A549 (cell line): ENCODE results near the gene C10orf62. TPM values are rescaled to one million over a fixed set of nuclear protein-coding genes. Genes with fewer than 3 reads are reported as not detected.

Experiments
- ATAC-seq, 2 experiments: fragments of 200-7000 bp in 1 of 2; fragments of >200 bp in 1 of 2; cut with Nextera tagmentation in 1 of 2; cut with Tn5 transposase in 1 of 2; 3 replicates each; pipeline versions ENCODE4 v1.8.0 to v1.9.1; 2018 to 2020; ENCODE audit warnings: mild to moderate bottlenecking in 1 of 2, moderate library complexity in 1 of 2
- CTCF ChIA-PET: fragments of 300-600 bp; sonication (Branson Sonifier 250); formaldehyde crosslinking; extraction: SDS; loops from one replicate; lab custom pipeline; 2021; ENCODE audit warnings: antibody characterized with exemption, inconsistent platforms; lab: Yijun Ruan, JAX
- POLR2A ChIA-PET: fragments of 350-600 bp; formaldehyde crosslinking; extraction: SDS; loops from one replicate; lab custom pipeline; 2021; ENCODE audit warnings: antibody characterized with exemption, inconsistent platforms; lab: Yijun Ruan, JAX
- DNase-seq, 2 experiments: peaks; one replicate each; pipeline versions ENCODE4 v3.0.0 to v3.0.0-alpha.2; 2011 to 2016; ENCODE audit warnings: low read depth in 1 of 2, low spot score in 1 of 2
- FAIRE-seq: peaks from 2 replicates; lab custom pipeline; 2011; peaks lifted over from hg19 to GRCh38; lab: Jason Lieb, UNC
- H3K27ac ChIP-seq, 2 experiments: fragments of >200 bp; sonication (Bioruptor Twin); formaldehyde crosslinking; 3 replicates each; pipeline ENCODE4 v1.5.1; 2016 to 2017
- H3K4me1 ChIP-seq: fragments of >200 bp; sonication (Bioruptor Twin); formaldehyde crosslinking; 3 replicates; pipeline ENCODE4 v1.6.1; 2016
- H3K4me2 ChIP-seq: fragments of >200 bp; sonication (Bioruptor Twin); formaldehyde crosslinking; 3 replicates; pipeline ENCODE4 v1.6.1; 2016
- H3K4me3 ChIP-seq: fragments of >200 bp; sonication (Bioruptor Twin); formaldehyde crosslinking; 3 replicates; pipeline ENCODE4 v1.5.1; 2016
- H3K9me3 ChIP-seq: fragments of >200 bp; sonication (Bioruptor Twin); formaldehyde crosslinking; 3 replicates; pipeline ENCODE4 v1.6.1; 2016
- CBX8 ChIP-seq: fragments of 200-600 bp; sonication (generic); IDR thresholded peaks from 2 replicates; pipeline ENCODE4 v1.6.1; 2016
- EHMT2 ChIP-seq: fragments of 200-600 bp; sonication (generic); IDR thresholded peaks from 2 replicates; pipeline ENCODE4 v1.6.1; 2016; ENCODE audit warnings: antibody characterized with exemption, low read depth, mild to moderate bottlenecking, moderate library complexity
- FOSB ChIP-seq: fragments of 250-450 bp; sonication (Bioruptor Pico); IDR thresholded peaks from 2 replicates; pipeline ENCODE4 v1.5.0; 2020; ENCODE audit warnings: mild to moderate bottlenecking, moderate library complexity
- FOSL2 ChIP-seq, 2 experiments: fragments of 450-650 bp in 1 of 2; fragments of >200 bp in 1 of 2; sonication (Bioruptor Twin) in 1 of 2; formaldehyde crosslinking; IDR thresholded peaks; 2 replicates each; pipeline versions ENCODE4 v1.5.0 to v1.6.1; 2016 to 2020; ENCODE audit warnings: mild to moderate bottlenecking in 1 of 2, moderate library complexity in 1 of 2
- FOXS1 ChIP-seq: fragments of 250-450 bp; sonication (Bioruptor Pico); IDR thresholded peaks from 2 replicates; pipeline ENCODE4 v1.5.0; 2020; ENCODE audit warnings: mild to moderate bottlenecking, moderate library complexity
- HDAC2 ChIP-seq: fragments of 200-600 bp; sonication (generic); IDR thresholded peaks from 2 replicates; pipeline ENCODE4 v1.6.1; 2016
- HOXA7 ChIP-seq: fragments of 250-450 bp; sonication (Bioruptor Pico); IDR thresholded peaks from 2 replicates; pipeline ENCODE4 v1.5.0; 2020; ENCODE audit warnings: mild to moderate bottlenecking, moderate library complexity
- JUN ChIP-seq, 2 experiments: fragments of >200 bp; sonication (Bioruptor Twin); formaldehyde crosslinking; IDR thresholded peaks; 2 replicates in 1 of 2; 3 replicates in 1 of 2; pipeline ENCODE4 v1.6.1; 2016 to 2017
- JUNB ChIP-seq: fragments of >200 bp; sonication (Bioruptor Twin); formaldehyde crosslinking; IDR thresholded peaks from 2 replicates; pipeline ENCODE4 v1.6.1; 2016
- KDM1A ChIP-seq: fragments of 200-600 bp; sonication (generic); IDR thresholded peaks from 2 replicates; pipeline ENCODE4 v1.6.1; 2016; ENCODE audit warnings: low read depth, mild to moderate bottlenecking
- KDM5A ChIP-seq: fragments of 200-600 bp; sonication (generic); IDR thresholded peaks from 2 replicates; pipeline ENCODE4 v1.6.1; 2016; ENCODE audit warnings: antibody characterized with exemption, mild to moderate bottlenecking
- NFE2L2 ChIP-seq: fragments of 150-350 bp; conservative IDR thresholded peaks from 2 replicates; pipeline ENCODE4 v1.6.1; 2014; ENCODE audit warnings: low read length
- NR3C1 ChIP-seq: fragments of >200 bp; sonication (Bioruptor Twin); formaldehyde crosslinking; IDR thresholded peaks from 3 replicates; pipeline ENCODE4 v1.6.1; 2017
- RARB ChIP-seq: fragments of 250-450 bp; sonication (Bioruptor Pico); IDR thresholded peaks from 2 replicates; pipeline ENCODE4 v1.8.0; 2021; ENCODE audit warnings: mild to moderate bottlenecking, moderate library complexity
- RFX5 ChIP-seq: fragments of 450-650 bp; IDR thresholded peaks from 2 replicates; pipeline ENCODE4 v1.7.1; 2014; ENCODE audit warnings: antibody characterized with exemption, mild to moderate bottlenecking, moderate library complexity
- RNF2 ChIP-seq: fragments of 200-600 bp; sonication (generic); IDR thresholded peaks from 2 replicates; pipeline ENCODE4 v1.6.1; 2016; ENCODE audit warnings: low read depth, mild to moderate bottlenecking, antibody characterized with exemption, moderate library complexity, borderline replicate concordance
- SMC3 ChIP-seq: fragments of >200 bp; sonication (Bioruptor Twin); formaldehyde crosslinking; IDR thresholded peaks from 3 replicates; pipeline ENCODE4 v1.6.1; 2018; ENCODE audit warnings: inconsistent platforms
- ZFP36 ChIP-seq: fragments of 450-650 bp; IDR thresholded peaks from 2 replicates; pipeline ENCODE4 v1.6.1; 2014; ENCODE audit warnings: borderline replicate concordance; ENCODE audit not compliant: partially characterized antibody
- ZNF302 ChIP-seq: fragments of 250-450 bp; sonication (Bioruptor Pico); IDR thresholded peaks from 2 replicates; pipeline ENCODE4 v1.9.0; 2021; ENCODE audit warnings: inconsistent platforms, mild to moderate bottlenecking, moderate library complexity
- ZSCAN20 ChIP-seq: fragments of 250-450 bp; sonication (Bioruptor Pico); IDR thresholded peaks from 2 replicates; pipeline ENCODE4 v1.8.0; 2022; ENCODE audit warnings: mild to moderate bottlenecking, moderate library complexity
- WGBS: methylation state at CpG from one replicate; pipeline ENCODE4 v1.1.6; 2017; ENCODE audit errors: missing lambda C conversion rate; 5-methylcytosine and 5-hydroxymethylcytosine counted together
- polyA plus RNA-seq, 4 experiments: library from polyadenylated mRNA; depleted of rRNA in 3 of 4; stranded (reverse); fragments of >200 nt; fragmentation: RNase III in 1 of 4; extraction: RNeasy Plus Mini Kit Qiagen cat#74134 plus additional on column Dnase treatment in 1 of 4; gene quantifications; 2 replicates in 3 of 4; 3 replicates in 1 of 4; pipeline ENCODE4 v1.2.3, GENCODE V29; 2011 to 2017
- TF ChIP-seq, protein P1 (sequence below): IDR thresholded peaks from 2 replicates; pipeline ENCODE4 v1.6.1; 2012; ENCODE audit warnings: low read depth, borderline replicate concordance
- TF ChIP-seq, protein P2 (sequence below): IDR thresholded peaks from 2 replicates; pipeline ENCODE4 v1.6.1; 2012
- TF ChIP-seq, protein P3 (sequence below): fragments of >200 bp; sonication (Bioruptor Twin); formaldehyde crosslinking; IDR thresholded peaks from 3 replicates; pipeline ENCODE4 v1.6.1; 2016
- TF ChIP-seq, protein P4 (sequence below): fragments of >200 bp; sonication (Bioruptor Twin); formaldehyde crosslinking; IDR thresholded peaks from 3 replicates; pipeline ENCODE4 v1.5.1; 2016

The C10orf62 gene
- polyA plus RNA-seq, 2 of the 4 experiments (the other 2 are of a cell fraction), result not detected

DNA sequence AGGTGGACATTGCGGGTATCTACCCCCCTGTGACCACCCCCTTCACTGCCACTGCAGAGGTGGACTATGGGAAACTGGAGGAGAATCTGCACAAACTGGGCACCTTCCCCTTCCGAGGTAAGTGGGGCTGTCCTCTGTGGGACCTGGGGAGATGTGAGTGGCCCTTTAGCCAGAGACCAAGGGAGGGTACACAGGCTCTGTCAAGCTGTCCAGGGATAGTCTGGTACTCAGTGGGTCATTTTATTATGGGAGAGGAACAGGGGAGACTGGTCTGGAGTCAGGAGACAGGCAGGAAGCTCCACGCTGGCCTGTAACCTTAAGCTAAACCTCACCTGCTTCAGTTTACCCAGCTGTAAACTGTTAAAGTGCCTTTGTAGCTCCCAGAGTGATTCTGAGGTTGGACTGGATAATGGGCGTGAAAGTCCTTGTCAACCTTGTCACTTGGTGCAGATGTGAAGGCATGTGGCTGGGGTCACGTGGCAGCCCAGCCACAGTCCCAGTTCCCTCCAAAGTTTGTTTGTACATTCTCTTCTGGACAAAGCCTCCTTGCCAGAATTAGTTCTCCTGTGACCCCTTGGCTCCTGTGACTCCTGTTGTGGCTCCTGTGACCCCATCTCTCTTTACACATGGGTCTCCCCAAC, 4.6 kb upstream of the C10orf62 start (continued):
- no peak for TF ChIP-seq JUNB
- no peak for TF ChIP-seq ZFP36
- TF ChIP-seq JUN (IDR thresholded peaks at IDR 0.05), result no peak
- TF ChIP-seq ZSCAN20, result no peak
- no peak for TF ChIP-seq HDAC2
- TF ChIP-seq RARB (CRISPR knock-in tag), result no peak
- no peak for TF ChIP-seq NFE2L2

DNA sequence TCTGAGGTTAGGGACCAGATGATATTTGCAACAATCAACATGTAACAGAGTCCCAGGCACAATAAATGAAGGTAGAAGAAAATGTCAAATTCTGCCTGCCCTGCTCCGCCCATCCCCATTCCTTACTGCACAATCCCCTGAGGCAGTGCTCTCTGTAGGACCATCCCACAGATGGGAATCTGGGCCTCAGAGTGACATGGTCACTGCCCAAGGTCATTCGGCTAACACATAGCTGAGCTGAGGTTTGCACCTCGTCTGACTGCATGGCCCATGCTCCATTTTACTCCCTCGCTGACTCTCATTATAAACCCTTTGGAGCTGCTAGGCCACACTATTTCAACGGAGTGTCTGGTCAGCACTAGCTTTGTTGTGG, 4.1 kb upstream of the C10orf62 start:
- TF ChIP-seq CBX8 (no peak), FOXS1 (CRISPR knock-in tag) (no peak), SMC3 (no peak), FOSB (CRISPR knock-in tag) (no peak), NR3C1 (no peak), KDM5A (no peak), KDM1A (no peak), RNF2 (no peak), EHMT2 (no peak), RFX5 (no peak), ZFP36 (no peak), HOXA7 (no peak), FOSL2 (IDR thresholded peaks at IDR 0.05) (no peak), FOSL2 (CRISPR knock-in tag; IDR thresholded peaks at IDR 0.05) (no peak), HDAC2 (no peak), JUN (IDR thresholded peaks at IDR 0.05) (no peak), ZNF302 (CRISPR knock-in tag) (no peak)
- TF ChIP-seq, protein P1, sequence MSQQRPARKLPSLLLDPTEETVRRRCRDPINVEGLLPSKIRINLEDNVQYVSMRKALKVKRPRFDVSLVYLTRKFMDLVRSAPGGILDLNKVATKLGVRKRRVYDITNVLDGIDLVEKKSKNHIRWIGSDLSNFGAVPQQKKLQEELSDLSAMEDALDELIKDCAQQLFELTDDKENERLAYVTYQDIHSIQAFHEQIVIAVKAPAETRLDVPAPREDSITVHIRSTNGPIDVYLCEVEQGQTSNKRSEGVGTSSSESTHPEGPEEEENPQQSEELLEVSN, result no peak
- TF ChIP-seq, protein P2, sequence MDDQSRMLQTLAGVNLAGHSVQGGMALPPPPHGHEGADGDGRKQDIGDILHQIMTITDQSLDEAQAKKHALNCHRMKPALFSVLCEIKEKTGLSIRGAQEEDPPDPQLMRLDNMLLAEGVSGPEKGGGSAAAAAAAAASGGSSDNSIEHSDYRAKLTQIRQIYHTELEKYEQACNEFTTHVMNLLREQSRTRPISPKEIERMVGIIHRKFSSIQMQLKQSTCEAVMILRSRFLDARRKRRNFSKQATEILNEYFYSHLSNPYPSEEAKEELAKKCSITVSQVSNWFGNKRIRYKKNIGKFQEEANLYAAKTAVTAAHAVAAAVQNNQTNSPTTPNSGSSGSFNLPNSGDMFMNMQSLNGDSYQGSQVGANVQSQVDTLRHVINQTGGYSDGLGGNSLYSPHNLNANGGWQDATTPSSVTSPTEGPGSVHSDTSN, result no peak
- TF ChIP-seq, protein P3, sequence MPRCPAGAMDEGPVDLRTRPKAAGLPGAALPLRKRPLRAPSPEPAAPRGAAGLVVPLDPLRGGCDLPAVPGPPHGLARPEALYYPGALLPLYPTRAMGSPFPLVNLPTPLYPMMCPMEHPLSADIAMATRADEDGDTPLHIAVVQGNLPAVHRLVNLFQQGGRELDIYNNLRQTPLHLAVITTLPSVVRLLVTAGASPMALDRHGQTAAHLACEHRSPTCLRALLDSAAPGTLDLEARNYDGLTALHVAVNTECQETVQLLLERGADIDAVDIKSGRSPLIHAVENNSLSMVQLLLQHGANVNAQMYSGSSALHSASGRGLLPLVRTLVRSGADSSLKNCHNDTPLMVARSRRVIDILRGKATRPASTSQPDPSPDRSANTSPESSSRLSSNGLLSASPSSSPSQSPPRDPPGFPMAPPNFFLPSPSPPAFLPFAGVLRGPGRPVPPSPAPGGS, result no peak
- TF ChIP-seq, protein P4, sequence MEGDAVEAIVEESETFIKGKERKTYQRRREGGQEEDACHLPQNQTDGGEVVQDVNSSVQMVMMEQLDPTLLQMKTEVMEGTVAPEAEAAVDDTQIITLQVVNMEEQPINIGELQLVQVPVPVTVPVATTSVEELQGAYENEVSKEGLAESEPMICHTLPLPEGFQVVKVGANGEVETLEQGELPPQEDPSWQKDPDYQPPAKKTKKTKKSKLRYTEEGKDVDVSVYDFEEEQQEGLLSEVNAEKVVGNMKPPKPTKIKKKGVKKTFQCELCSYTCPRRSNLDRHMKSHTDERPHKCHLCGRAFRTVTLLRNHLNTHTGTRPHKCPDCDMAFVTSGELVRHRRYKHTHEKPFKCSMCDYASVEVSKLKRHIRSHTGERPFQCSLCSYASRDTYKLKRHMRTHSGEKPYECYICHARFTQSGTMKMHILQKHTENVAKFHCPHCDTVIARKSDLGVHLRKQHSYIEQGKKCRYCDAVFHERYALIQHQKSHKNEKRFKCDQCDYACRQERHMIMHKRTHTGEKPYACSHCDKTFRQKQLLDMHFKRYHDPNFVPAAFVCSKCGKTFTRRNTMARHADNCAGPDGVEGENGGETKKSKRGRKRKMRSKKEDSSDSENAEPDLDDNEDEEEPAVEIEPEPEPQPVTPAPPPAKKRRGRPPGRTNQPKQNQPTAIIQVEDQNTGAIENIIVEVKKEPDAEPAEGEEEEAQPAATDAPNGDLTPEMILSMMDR, result no peak
- TF ChIP-seq, all 56 proteins: peak for 0
- no peak for DNase-seq
- CTCF ChIA-PET, result interaction anchor here (1.1 to 39.7 kb wide), 3 partner anchors 5 to 33 kb away, joined by 3 to 1048 read pairs (median 1048); partner anchors contain the start of genes ANKRD2, C10orf62 and HOGA1
- peak overlapping the region; percentile 75 to 80; a peak in 4 of 6 replicates for H3K27ac ChIP-seq
- no peak overlapping the region for H3K4me3 ChIP-seq
- no peak for ATAC-seq
- H3K4me2 ChIP-seq, result peak overlapping the region; percentile 77
- POLR2A ChIA-PET, result no interaction called here
- no peaks in the 10 kb centered on the region for H3K9me3 ChIP-seq
- no peak for FAIRE-seq
- 89% methylated on average over 5 of the region's 5 CpGs for WGBS
- H3K4me1 ChIP-seq, result peaks cover 26% of the 10 kb centered on the region
